BJ (cell line): Measurements from ENCODE around the gene NUPR1. TPM values are rescaled to one million over a fixed set of nuclear protein-coding genes. Genes with fewer than 3 reads are reported as not detected.

Experiments used
- CTCF ChIA-PET: fragments of 350-600 bp; formaldehyde crosslinking; extraction: SDS; loops from one replicate; lab custom pipeline; 2021; ENCODE audit warnings: antibody characterized with exemption, inconsistent platforms; lab: Yijun Ruan, JAX
- POLR2A ChIA-PET: fragments of 300-600 bp; sonication (Branson Sonifier 250); formaldehyde crosslinking; extraction: SDS; loops from one replicate; lab custom pipeline; 2021; ENCODE audit warnings: antibody characterized with exemption; lab: Charles Lee
- DNase-seq: peaks from one replicate; pipeline ENCODE4 v3.0.0-alpha.2; 2011; ENCODE audit warnings: low read depth
- H3K27me3 ChIP-seq: 2 replicates; pipeline ENCODE4 v1.6.0; 2011; ENCODE audit warnings: low read length; ENCODE audit not compliant: control insufficient read depth, insufficient read depth
- H3K36me3 ChIP-seq: 2 replicates; pipeline ENCODE4 v1.5.1; 2011; ENCODE audit warnings: low read length; ENCODE audit not compliant: control insufficient read depth, insufficient read depth
- H3K4me3 ChIP-seq: 2 replicates; pipeline ENCODE4 v1.5.1; 2011; ENCODE audit warnings: low read depth, mild to moderate bottlenecking, control low read depth, low read length
- polyA plus RNA-seq: library from polyadenylated mRNA; depleted of rRNA; stranded (reverse); fragments of >200 nt; gene quantifications from 2 replicates; pipeline ENCODE4 v1.2.3, GENCODE V29; 2011
- TF ChIP-seq, protein P1 (sequence below): IDR thresholded peaks from 2 replicates; pipeline ENCODE4 v1.5.1; 2011; ENCODE audit warnings: low read depth, mild to moderate bottlenecking, control low read depth, inconsistent platforms, low read length, moderate library complexity; ENCODE audit not compliant: insufficient read depth

The NUPR1 gene
- polyA plus RNA-seq, 1 experiment: 31.4 TPM

DNA sequence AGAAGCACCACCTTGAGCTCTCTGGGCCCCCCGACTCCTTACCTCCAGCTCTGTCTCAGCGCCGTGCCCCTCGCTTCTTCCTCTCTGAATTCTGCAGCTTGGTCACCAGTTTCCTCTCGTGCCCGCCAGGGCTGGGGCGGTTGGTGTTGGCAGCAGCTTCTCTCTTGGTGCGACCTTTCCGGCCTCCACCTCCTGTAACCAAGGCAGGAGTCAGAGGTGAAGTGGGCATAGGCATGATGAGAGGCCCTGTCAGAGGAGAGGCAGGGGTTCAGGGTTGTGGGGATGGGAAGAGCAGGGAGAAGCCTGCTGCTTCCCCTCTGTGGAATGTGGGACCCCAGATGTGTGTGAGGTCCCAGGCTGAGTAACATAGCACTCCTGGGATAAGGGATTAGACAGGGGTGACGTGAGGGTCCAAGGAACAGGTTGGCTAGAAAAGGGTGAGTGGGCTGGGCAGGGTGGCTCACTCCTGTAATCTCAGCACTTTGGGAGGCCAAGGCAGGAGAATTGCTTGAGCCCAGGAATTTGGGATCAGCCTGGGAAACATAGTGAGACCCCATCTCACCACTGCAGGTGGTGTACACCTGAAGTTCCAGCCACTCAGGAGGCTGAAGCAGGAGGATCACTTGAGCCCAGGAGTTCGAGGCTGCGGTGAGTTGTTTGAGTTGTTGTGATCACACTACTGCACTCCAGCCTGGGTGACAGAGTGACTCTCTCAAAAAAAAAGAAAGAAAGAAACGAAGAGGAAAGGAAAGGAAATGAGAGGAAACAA is 626 bp downstream of the NUPR1 start:
- H3K27me3 ChIP-seq: no peaks in the 10 kb centered on the region
- H3K36me3 ChIP-seq: peaks cover 13% of the 10 kb centered on the region
- DNase-seq: no peak
- CTCF ChIA-PET: no interaction called here
- POLR2A ChIA-PET: no interaction called here
- H3K4me3 ChIP-seq: peak overlapping the region; percentile 57
- TF ChIP-seq, protein P1, sequence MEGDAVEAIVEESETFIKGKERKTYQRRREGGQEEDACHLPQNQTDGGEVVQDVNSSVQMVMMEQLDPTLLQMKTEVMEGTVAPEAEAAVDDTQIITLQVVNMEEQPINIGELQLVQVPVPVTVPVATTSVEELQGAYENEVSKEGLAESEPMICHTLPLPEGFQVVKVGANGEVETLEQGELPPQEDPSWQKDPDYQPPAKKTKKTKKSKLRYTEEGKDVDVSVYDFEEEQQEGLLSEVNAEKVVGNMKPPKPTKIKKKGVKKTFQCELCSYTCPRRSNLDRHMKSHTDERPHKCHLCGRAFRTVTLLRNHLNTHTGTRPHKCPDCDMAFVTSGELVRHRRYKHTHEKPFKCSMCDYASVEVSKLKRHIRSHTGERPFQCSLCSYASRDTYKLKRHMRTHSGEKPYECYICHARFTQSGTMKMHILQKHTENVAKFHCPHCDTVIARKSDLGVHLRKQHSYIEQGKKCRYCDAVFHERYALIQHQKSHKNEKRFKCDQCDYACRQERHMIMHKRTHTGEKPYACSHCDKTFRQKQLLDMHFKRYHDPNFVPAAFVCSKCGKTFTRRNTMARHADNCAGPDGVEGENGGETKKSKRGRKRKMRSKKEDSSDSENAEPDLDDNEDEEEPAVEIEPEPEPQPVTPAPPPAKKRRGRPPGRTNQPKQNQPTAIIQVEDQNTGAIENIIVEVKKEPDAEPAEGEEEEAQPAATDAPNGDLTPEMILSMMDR: no peak

DNA sequence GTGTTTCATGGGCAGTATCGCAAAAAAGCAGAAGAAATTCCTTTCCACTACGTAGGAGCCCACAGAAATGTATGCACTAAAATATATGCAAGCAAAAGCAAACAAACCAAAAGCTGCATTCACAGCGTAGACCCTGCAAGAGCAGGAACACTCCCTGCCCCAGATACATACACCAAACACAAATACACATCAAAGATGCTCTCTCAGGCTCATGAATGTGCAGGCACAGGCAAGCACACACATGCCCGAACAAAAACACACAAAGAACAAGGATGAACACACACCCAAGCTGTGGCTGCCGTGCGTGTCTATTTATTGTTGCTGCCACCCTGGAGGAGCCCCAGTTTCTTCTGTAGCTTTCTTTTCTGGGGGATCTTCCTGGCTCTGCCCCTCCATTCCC is 1.7 kb downstream of the NUPR1 start:
- no peak for DNase-seq
- TF ChIP-seq, protein P1: no peak
- Histone ChIP-seq H3K27me3 (no peaks in the 10 kb centered on the region), H3K36me3 (peaks cover 13% of the 10 kb centered on the region), H3K4me3 (peak overlapping the region; percentile 57)
- POLR2A ChIA-PET: no interaction called here
- CTCF ChIA-PET: no interaction called here

DNA sequence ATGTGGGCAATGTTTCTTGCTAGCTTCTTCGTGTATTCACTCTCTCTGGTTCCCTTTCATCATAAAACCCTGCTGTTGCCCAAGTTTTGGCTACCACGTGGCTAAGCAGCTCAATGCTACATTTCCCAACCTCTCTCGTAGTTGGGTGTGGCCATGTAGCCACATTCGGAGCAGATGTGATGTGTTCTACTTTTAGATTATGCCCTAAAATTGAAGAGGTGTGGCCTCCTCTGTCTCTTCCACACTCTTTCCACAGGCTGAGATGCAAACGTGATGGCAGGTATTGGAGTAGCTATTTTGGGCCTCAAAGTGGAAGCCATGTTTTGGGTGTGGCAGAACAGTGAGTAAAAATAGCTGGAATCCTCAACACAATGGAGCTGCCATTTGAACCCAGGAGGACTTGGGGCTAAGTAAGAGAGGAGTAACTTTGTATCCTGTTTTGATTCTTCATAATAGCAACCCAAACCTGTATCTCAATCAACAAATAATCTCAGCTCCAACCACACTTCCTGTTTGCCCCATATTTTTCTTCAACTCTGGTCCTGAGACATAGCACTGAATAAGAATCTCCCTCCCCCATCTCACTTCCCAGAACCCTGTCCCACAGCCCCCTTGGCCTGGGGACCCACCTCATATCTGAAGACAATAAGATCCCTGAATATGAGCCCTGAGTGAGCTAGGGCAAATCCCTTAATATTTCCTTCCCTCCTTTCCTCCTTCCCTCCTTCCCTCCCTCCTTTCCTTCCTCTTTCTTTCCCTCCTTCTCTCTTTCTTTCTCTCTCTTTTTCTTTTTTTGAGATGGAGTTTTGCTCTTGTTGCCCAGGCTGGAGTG is 4.0 kb downstream of the NUPR1 start:
- TF ChIP-seq, protein P1: no peak
- DNase-seq: no peak
- ChIA-PET POLR2A (no interaction called here), CTCF (no interaction called here)
- H3K27me3 ChIP-seq: no peaks in the 10 kb centered on the region
- no peak overlapping the region for H3K4me3 ChIP-seq
- peaks cover 13% of the 10 kb centered on the region for H3K36me3 ChIP-seq

DNA sequence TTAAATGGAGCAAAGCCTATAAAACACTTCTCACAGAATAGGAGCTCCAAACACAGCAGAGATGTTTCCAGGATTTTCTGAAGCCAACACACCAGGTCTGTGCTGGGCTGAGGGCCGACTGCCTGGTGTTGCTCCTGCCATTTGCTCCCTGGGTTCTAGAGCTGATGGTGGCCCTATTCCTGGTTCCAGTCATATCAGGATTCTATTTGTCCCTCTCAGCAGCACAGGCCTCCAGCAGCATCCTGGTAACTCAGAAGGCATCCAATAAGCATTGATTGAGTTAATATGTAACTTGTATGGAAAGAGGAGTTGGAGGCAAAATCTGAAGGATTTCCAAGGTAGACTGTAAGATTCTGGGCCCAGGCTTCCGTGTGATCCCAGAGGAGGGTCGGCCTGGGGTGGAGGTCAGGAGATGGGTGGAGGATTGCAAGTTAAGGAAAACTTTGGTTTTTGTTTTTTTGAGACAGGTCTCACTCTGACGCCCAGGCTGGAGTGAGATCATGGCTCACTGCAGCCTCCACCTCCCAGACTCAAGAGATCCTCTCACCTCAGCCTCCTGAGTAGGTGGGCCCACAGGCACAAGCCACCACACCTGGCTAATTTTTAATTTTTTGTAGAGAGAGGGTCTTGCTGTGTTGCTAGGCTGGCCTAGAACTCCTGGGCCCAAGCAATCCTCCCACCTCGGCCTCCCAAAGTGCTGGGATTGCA is 5.7 kb downstream of the NUPR1 start:
- TF ChIP-seq, protein P1: no peak
- CTCF ChIA-PET: no interaction called here
- Histone ChIP-seq H3K27me3 (no peaks in the 10 kb centered on the region), H3K4me3 (no peak overlapping the region), H3K36me3 (peaks cover 13% of the 10 kb centered on the region)
- no peak for DNase-seq
- POLR2A ChIA-PET: interaction anchor here (0.6 kb wide), 1 partner anchor 19 kb away, joined by 3 read pairs; no protein-coding TSS in a partner anchor
